GM18520 (cell line): ENCODE measurements around the gene ARHGAP6.
"Not testable (repeated sequence)": the region's sequence is repeated elsewhere in the genome, so short reads cannot be mapped to it uniquely, and the experiment has no call there.

ENCODE experiments used
- ATAC-seq: cut with Tn5 transposase; IDR thresholded peaks from one replicate; pipeline ENCODE4 v1.9.1; 2021; ENCODE audit not compliant: unreplicated experiment

The ARHGAP6 gene

DNA sequence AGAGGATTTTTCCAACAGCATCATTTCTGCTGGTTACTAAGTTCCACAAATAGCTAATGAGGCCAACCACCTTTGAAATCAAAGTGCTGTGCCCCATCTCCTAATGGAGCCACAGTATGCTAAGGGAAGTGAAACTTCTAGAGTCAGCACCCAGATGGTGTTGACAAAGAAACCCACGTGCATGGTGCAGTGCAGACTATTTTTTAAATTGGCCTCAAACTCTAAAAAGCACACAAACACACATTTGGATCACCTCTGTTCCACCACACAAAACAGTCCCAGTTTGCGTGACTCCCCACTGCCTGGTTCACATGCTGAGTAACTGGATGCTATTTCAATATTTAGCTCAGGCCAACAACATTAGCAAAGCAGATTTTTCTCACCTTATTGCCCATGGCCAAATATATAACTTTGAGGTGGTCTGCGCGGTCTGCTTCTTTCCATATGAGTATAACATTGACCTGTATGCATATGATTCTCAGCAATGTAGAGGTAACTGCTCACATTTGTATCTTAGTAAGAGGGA is 302.6 kb downstream of the ARHGAP6 start:
- peak; percentile 84 for ATAC-seq

- not testable (repeated sequence) for ATAC-seq
Measured at GRCh38 chrX:11361666-11362065, 304.1 kb downstream of the ARHGAP6 start.

- not testable (repeated sequence) for ATAC-seq
Measured at GRCh38 chrX:11355944-11356343, 309.8 kb downstream of the ARHGAP6 start.

GRCh38 chrX:11355259-11355909 is 310.3 kb downstream of the ARHGAP6 start:
- no peak for ATAC-seq

DNA sequence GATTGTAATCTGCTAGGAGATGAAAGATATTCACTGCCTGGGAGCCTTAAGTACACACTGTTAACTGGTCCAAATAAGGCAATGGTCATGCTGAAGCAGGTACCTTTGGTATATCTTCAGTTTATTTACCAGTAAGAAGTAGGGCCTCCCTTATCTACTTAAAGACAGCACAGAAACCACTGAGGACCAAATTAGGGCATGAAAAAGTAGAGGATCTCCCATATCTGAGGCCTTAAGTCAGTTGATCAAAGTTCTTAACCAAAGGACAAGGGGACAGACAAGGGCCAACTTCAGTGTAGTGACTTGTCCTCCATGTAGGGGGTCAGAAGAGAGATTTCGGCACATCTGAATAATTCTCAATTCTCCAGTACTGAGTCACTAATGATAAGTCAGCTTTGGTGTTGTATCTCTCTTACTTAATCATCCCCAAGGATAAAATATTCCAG is 313.4 kb downstream of the ARHGAP6 start:
- ATAC-seq = no peak

DNA sequence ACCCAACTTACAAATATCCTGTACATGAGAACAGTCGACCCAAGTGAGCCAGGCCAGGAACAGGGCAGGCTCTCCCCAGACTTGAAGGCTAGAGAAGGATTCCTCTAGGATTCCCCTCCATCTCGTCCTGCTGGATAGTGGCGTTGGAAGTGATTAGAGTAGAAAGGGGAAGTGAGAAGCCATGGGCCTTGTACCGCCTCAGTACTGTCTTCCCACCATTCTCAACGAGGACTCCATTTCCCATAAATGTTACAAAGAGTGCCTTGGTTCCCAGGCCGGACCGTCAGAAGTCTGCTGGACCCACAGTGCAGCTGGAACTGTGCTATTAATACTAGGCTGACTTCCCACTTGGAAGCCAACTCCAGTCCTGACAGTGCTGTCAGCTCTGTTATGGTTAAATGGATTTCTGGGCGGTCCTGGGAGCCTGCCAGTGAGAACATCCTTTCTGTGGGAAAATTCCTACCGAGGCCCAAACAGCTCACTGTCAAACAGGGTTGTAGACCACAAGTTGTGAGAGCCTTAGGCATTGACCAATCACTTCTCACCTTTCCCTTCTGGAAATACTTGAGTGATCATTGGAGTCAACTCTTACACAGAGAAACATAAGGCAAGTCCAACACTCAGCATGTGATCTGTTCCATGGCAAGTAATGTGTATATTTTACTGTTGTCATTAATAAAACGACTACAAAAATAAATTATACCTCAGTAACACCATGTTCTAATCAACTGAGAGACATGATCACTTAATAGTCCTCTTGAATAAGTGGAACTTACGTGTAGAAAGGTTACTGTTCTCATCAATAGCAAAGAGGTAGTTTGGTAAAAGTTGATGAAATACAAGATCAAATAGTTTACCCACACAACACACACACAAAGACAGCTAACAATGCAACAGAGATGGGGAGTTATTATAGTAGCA is 314.1 kb downstream of the ARHGAP6 start:
- no peak for ATAC-seq

GRCh38 chrX:11349661-11350337 is 315.9 kb downstream of the ARHGAP6 start:
- no peak for ATAC-seq

DNA sequence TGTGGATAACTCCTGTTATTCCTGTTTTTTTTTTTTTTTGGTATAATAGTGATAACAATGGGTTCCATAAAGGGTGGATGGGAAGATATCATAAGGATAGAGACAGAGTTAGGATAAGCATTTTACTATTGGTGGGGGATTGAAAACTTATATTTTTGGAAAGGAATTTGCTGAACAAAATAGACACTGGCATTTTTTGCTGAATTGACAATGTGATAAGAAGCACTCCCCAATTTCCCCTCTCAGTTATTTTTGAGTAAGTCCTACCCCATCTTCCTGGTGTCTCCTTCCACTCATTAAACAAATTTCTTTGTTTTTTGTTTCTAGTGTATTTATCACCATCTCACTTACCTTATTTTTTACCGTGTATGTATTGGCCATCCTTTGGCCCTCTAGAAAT is 316.7 kb downstream of the ARHGAP6 start:
- ATAC-seq = no peak

GRCh38 chrX:11347300-11347699 is 318.4 kb downstream of the ARHGAP6 start:
- no peak for ATAC-seq

GRCh38 chrX:11346121-11346682 is 319.5 kb downstream of the ARHGAP6 start:
- no peak for ATAC-seq

DNA sequence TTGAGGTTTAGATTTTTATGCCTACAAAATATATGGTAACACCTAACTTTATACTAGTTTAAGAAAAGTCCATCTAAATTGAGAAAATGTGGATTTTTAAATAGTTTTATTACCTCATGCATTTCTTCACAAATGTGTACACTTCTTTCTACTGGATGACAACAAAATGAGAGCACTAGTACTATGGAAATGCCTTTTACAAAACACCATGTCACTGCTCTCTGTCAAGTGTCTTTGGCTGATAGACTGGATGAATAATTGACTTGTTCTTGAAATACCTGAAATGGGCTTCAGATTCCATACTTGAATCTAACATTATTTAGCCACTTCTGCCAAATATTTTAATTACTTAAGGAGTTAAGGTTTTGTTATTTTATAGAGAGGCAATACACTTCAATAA is 323.0 kb downstream of the ARHGAP6 start:
- no peak for ATAC-seq

GRCh38 chrX:11341274-11342201 is 324.2 kb downstream of the ARHGAP6 start:
- ATAC-seq = peak; percentile 71

DNA sequence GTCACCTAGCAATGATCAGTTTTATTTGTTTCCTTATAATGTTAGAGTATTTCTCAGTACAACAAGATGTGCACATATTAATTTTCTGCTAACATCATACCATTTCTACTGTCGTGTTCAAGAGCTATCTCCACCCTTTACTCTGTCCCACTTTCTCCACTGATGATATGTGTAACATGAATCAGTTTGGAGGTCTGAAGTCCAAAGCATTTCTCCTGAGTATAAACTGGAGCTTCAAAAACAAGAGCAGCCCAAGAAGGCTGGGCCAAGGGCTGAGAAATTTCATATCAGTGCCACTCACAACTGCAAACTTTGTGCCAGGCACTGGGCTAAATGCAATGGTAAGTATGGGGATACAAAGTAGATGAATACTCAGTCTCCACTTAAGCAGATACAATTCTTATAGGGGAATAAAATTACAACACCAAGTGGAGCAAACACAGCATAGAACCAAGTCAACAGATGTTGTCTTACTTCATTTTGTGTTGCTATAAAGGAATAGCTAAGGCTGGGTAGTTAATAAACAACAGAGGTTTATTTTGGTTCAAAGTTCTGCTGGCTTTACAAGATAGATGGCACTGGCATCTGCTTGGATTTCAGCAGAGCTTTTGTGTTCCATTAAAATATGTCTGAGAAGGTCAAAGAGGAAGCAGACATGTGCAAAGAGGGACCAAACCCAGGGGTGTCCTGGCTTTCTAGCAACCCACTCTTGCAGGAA is 328.3 kb downstream of the ARHGAP6 start:
- no peak for ATAC-seq

DNA sequence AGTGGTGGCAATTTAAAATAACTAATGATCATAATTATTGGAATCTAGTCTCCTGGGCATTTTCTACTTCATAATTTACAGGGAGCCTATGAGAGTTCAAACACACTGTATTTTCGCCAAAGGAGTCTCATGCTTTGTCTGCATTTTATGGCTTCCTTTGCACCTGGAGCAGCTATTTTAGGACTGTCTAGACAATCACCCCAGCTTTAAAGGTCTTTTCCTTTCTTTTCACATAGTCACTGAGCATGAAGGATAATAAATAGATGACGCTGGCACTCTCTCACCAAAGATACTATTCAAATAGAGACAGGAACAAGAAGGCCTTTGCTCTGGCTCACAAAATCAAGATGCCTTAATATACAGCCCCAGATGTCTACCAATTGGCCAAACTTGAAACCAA is 329.5 kb downstream of the ARHGAP6 start:
- no peak for ATAC-seq

DNA sequence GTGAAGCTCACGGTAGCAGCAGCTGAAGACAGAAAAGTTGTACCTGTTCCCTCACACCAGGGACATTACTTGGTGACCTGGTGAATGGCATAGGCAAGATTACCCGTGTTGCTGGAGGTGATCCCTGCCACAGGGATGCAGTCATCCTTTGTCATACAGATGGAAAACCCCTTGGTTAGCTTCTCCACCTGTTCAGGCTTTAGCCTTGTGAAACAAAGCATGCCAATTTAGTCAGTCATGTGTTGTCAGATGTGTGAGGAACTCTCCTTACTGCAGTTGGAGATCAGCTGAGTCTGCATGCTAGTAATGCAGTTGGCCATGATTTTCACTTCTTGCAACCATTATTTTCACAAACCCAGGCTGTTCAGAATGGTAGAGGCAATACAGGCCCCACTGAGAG is 331.6 kb downstream of the ARHGAP6 start:
- ATAC-seq = no peak

GRCh38 chrX:11331788-11332187 is 333.9 kb downstream of the ARHGAP6 start:
- ATAC-seq = no peak

GRCh38 chrX:11329021-11329420 is 336.7 kb downstream of the ARHGAP6 start:
- no peak for ATAC-seq

- ATAC-seq = no peak
Measured at GRCh38 chrX:11328134-11328533, 337.6 kb downstream of the ARHGAP6 start.

DNA sequence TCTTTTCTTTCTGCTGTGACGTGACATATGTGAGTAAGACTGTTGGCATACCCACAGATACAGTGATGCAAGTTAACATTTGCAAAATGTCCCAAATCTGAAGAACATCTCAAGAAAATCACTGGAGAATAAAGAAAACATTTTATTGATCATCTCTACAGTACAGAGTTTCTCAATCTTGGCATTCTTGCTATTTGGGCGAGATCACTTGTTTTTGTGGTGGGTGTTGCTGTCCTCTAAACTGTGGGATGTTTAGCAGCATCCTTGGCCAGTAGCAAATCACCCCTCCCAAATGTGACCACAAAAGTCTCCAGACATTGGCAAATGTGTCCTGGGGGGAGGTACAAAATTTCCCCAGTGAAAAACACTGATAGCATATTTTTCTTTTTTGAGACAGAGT is 343.7 kb downstream of the ARHGAP6 start:
- ATAC-seq = no peak
